HFFc6 (cell line): Measurements from ENCODE around the gene WFDC1. TPM values are rescaled to one million over a fixed set of nuclear protein-coding genes. Genes with fewer than 3 reads are reported as not detected.

Experiments used
- DNase-seq: peaks from one replicate; pipeline ENCODE4 v3.0.0-alpha.2; 2018
- H3K27ac Mint-ChIP-seq: 2 replicates; pipeline ENCODE4 v1.8.0; 2020; ENCODE audit warnings: mild to moderate bottlenecking, mixed read lengths
- H3K27me3 Mint-ChIP-seq: 2 replicates; pipeline ENCODE4 v1.8.0; 2021; ENCODE audit warnings: mild to moderate bottlenecking, moderate library complexity, mixed read lengths; ENCODE audit not compliant: insufficient read depth
- H3K36me3 Mint-ChIP-seq: 2 replicates; pipeline ENCODE4 v1.8.0; 2021; ENCODE audit warnings: low read depth, mixed read lengths
- H3K4me1 Mint-ChIP-seq: 2 replicates; pipeline ENCODE4 v1.8.0; 2020; ENCODE audit warnings: low read depth, mixed read lengths
- H3K4me3 Mint-ChIP-seq: 2 replicates; pipeline ENCODE4 v1.8.0; 2020; ENCODE audit warnings: mild to moderate bottlenecking, moderate library complexity, mixed read lengths
- H3K9me3 Mint-ChIP-seq: 2 replicates; pipeline ENCODE4 v1.8.0; 2020; ENCODE audit warnings: mild to moderate bottlenecking, mixed read lengths
- CTCF ChIP-seq: fragments of 200-600 bp; sonication (generic); IDR thresholded peaks from 2 replicates; pipeline ENCODE4 v1.5.0; 2021; ENCODE audit warnings: antibody characterized with exemption, mild to moderate bottlenecking
- total RNA-seq, 6 experiments: library from RNA; stranded (reverse); fragmentation: NEBNext Ultra II Directional; extraction: Animal tissue kit (Norgen Biotek cat#: 25700); gene quantifications; 2 replicates in 1 of 6; 3 replicates in 5 of 6; pipeline ENCODE4 v1.2.3, GENCODE V29; 2021

Gene WFDC1
- total RNA-seq, 6 experiments from 2014 or later: 2.4 to 34.5 (median 2.8) TPM

- H3K4me1 Mint-ChIP-seq: no peaks in the 10 kb centered on the region
- no peaks in the 10 kb centered on the region for H3K36me3 Mint-ChIP-seq
- TF ChIP-seq CTCF: no peak
- no peak for DNase-seq
- H3K9me3 Mint-ChIP-seq: no peaks in the 10 kb centered on the region
- no peak overlapping the region for H3K4me3 Mint-ChIP-seq
- H3K27me3 Mint-ChIP-seq: peaks cover 50% of the 10 kb centered on the region
- no peak overlapping the region for H3K27ac Mint-ChIP-seq
Measured at GRCh38 chr16:84348386-84348888, 53.8 kb downstream of the WFDC1 start.

GRCh38 chr16:84349862-84350684 lies 55.4 kb downstream of the WFDC1 start:
- Mint-ChIP-seq H3K27me3 (peaks cover 44% of the 10 kb centered on the region), H3K36me3 (no peaks in the 10 kb centered on the region), H3K27ac (no peak overlapping the region), H3K4me1 (no peaks in the 10 kb centered on the region), H3K9me3 (no peaks in the 10 kb centered on the region), H3K4me3 (no peak overlapping the region)
- no peak for TF ChIP-seq CTCF
- DNase-seq: no peak

- Mint-ChIP-seq H3K27ac (no peak overlapping the region), H3K4me1 (no peaks in the 10 kb centered on the region), H3K27me3 (peaks cover 42% of the 10 kb centered on the region), H3K9me3 (no peaks in the 10 kb centered on the region), H3K36me3 (no peaks in the 10 kb centered on the region), H3K4me3 (no peak overlapping the region)
- no peak for DNase-seq
- no peak for TF ChIP-seq CTCF
Measured at GRCh38 chr16:84350685-84351400, 56.2 kb downstream of the WFDC1 start.

GRCh38 chr16:84351630-84352029 lies 57.0 kb downstream of the WFDC1 start:
- Mint-ChIP-seq H3K9me3 (no peaks in the 10 kb centered on the region), H3K27ac (no peak overlapping the region), H3K4me3 (no peak overlapping the region), H3K36me3 (no peaks in the 10 kb centered on the region), H3K4me1 (peaks cover 4% of the 10 kb centered on the region; the same call in 1 of the 2 replicates), H3K27me3 (peaks cover 36% of the 10 kb centered on the region)
- TF ChIP-seq CTCF: no peak
- no peak for DNase-seq

- peaks cover 14% of the 10 kb centered on the region; the same call in 1 of the 2 replicates for H3K4me1 Mint-ChIP-seq
- H3K36me3 Mint-ChIP-seq: no peaks in the 10 kb centered on the region
- DNase-seq: no peak
- H3K27ac Mint-ChIP-seq: no peak overlapping the region
- peaks cover 27% of the 10 kb centered on the region for H3K27me3 Mint-ChIP-seq
- TF ChIP-seq CTCF: no peak
- no peaks in the 10 kb centered on the region for H3K9me3 Mint-ChIP-seq
- H3K4me3 Mint-ChIP-seq: no peak overlapping the region
Measured at GRCh38 chr16:84354306-84354705, 59.6 kb downstream of the WFDC1 start.
